C4-2B (cell line): ENCODE results near the gene LDLRAD2.

Source experiments
- CTCF ChIP-seq: fragments of 450-650 bp; conservative IDR thresholded peaks from 2 replicates; pipeline ENCODE4 v1.5.1; 2017; ENCODE audit warnings: mild to moderate bottlenecking
- ZFX ChIP-seq: fragments of 450-650 bp; IDR thresholded peaks from 2 replicates; pipeline ENCODE4 v1.6.1; 2017

DNA sequence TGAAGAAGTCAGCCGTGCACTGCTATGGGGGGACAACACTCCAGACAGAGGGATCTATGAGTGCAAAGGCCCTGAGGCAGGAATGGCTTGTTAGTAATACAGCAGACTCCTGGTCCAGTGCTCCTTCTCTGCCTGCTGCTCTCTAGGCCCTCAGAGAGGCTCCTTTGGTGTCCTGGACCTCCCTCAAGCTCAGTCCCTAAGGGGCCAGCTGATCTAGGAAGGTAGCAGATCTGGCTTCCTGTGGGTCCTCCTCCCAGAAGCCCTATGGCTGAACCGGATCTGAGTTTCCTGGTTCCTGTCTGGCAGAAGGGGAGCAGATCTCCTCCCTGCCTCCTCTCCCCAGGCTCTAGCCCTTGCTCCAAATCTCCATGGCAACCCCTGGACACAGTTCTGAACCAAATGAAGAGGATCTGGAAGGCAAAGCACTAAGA, at the start of gene LDLRAD2:
- TF ChIP-seq CTCF (no peak), ZFX (no peak)
